Activated T-cell treated with anti-CD3 and anti-CD28 coated beads, Interleukin-2, amount 50 U/mL, for 48 hours (primary cell): ENCODE measurements around the gene KLHL18.
"Not testable (repeated sequence)": the region's sequence is repeated elsewhere in the genome, so short reads cannot be mapped to it uniquely, and the experiment has no call there.

Source experiments
- DNase-seq, 2 experiments: peaks; one replicate each; pipeline ENCODE4 v3.0.0-alpha.2; 2020

The KLHL18 gene

GRCh38 chr3:47282424-47283192 is at the start of gene KLHL18, which contains the start of gene KIF9:
KLHL18 (plus strand) TSS chr3:47282944; CDS start chr3:47282966, 22 bp downstream.
KIF9 (minus strand) TSS chr3:47282799; CDS start chr3:47277374, 5,425 bp downstream.
- peak; percentile 96 for DNase-seq

DNA sequence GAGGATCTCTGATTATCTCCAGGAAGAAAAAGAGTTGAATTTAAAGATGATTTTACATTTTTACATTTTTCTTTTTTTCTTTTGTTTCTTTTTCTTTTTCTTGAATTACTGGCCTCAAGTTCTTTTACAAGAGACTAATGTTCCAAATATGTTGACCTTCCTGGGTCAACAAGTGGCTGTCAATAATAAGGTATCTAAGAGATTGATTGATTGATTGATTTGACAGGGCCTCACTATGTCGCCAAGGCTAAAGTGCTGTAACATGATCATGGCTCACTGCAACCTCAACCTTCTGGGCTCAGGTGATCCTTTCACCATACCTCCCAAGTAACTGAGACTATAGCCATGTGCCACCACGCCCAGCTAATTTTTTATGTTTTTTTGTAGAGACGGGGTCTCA is 44.7 kb upstream of the KLHL18 start:
- DNase-seq: no peak

GRCh38 chr3:47239929-47240328 is 42.8 kb upstream of the KLHL18 start:
- no peak for DNase-seq

GRCh38 chr3:47243419-47244147 is 39.2 kb upstream of the KLHL18 start:
- DNase-seq: no peak

DNA sequence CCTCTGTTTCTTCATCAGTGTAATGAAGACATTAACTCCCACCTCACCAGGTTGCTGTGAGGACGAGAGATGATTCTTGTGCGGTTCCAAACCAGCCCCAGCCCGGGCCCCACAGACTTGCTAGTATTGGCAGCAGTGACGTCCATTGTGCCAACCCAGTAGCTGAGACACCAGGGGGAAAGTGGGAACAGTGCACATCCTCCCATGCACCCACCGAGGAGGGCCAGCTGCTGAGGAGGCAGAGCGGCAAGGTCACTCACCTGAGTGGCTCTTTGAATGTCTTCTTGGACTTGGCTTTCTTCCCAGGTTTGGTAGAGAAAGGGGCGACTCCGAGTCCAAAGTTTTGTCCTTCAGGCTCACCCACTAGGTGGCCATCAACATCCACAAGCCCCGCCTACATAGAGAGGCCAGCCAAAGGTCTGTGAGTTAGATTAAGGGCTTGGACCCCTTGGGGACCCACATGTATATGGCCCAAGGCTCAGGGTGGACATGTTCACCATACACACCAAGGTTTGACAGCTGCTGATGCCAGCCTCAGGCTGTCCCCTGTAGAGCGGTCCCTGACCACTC is 38.1 kb upstream of the KLHL18 start:
- DNase-seq: no peak

GRCh38 chr3:47245271-47245670 is 37.5 kb upstream of the KLHL18 start:
- DNase-seq: no peak

DNA sequence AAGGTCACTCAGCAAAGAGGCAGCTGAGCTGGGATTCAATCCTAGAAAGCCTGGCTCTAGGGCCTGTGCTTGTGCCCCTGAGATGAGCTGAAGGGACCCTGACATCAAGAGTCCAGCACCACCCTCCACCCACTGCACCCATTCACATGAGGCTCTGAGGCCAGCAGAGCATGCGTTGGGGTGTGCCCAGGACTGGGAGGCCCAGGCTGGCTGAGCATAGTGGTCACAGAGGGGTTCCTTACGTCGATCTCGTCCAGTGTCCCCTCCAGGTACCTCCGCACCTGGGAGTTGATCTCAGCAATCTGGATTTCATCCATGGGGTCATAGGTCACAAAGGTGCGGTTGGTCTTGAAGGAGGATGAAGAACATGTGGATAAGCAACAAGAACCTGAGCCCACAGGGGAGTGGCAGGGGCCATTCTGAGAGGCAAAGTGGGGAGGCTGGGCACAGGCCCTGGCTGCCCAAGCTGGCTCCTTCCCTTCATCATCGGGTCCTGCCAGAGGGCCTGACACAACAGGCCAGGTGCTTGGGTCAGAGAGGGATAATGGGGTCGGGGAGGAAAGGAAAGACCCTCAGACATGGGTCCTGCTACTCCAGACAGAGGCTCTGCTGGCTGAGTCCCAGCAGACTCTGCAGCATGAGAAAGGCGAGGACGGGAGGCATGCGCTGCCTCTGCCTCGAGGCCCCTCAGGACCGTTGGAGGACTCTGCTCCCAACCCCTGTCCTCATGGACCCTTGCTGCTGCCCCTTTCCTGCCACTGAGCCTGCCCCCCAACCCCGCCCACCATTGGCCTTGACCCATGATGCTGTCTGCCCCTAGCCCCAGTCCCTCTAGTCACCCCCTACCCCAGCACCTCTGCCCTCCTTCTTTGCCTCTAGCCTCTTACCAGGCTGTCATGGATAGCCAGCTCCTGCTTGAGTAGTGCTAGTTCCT is 35.3 kb upstream of the KLHL18 start:
- no peak for DNase-seq

GRCh38 chr3:47250309-47251060 is 32.3 kb upstream of the KLHL18 start:
- DNase-seq: no peak

- DNase-seq: not testable (repeated sequence)
Measured at GRCh38 chr3:47251085-47251484, 31.7 kb upstream of the KLHL18 start.

- DNase-seq: no peak
Measured at GRCh38 chr3:47251689-47252088, 31.1 kb upstream of the KLHL18 start.

- DNase-seq: not testable (repeated sequence)
Measured at GRCh38 chr3:47256331-47256730, 26.4 kb upstream of the KLHL18 start.

- DNase-seq: no peak
Measured at GRCh38 chr3:47259114-47259513, 23.6 kb upstream of the KLHL18 start.

DNA sequence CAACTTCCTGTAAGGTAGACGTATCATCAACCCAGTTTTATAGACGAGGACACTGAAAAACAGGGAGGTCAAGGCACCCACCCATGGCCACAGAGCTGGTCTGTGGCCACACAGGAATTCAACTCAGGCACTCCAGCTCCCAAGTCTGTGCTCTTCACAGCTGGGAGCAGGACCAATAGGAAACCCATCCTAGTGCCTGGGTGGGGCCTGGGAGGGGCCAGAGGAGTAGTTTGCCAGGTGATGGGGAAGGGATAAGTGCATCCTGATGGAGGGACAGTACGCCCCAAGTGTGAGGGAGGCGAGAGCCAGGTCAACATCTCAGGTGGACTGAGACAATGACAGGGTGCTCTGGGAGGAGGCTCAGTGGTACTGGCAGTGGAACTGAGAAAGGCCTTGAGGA is 22.1 kb upstream of the KLHL18 start:
- no peak for DNase-seq

DNA sequence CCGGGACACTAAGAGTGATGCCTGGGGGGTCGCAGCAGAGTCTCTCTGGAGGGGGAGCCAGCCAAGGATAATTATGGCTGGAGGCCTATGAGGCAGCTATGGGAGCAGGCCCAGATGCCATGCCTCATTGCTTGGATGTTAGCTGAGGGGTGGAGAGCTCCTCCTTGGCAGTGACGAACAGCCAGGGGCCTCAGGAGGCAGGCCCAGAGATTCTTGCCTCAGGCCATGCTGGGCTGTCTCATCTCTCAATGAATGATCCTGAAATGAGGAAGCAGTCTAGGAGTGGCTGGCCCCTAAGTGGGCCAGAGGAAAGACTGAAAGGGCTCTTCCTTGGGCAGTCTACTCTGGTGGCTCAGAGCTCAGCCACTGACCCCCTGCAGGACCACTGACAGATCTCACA is 21.4 kb upstream of the KLHL18 start:
- DNase-seq: no peak

DNA sequence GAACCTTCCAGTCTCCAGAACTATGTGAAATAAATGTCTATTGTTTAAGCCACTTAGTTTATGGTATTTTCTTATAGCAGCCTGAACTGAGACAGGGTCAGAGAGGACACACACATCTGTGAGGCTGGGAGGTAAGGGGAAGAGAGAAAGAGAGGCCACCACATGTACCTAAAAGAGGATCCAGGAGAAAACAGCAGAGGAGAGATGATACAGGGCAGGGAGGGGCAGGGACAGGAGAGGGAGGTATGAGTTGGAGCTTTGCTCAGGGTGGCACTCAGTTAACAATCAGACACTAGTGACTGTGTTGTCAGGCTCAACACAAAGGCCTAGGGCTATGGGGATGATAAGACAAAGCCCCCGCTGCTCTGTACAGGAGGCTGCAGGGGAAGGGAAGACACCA is 17.7 kb upstream of the KLHL18 start:
- no peak for DNase-seq

GRCh38 chr3:47265725-47266428 is 16.9 kb upstream of the KLHL18 start:
- DNase-seq: no peak

DNA sequence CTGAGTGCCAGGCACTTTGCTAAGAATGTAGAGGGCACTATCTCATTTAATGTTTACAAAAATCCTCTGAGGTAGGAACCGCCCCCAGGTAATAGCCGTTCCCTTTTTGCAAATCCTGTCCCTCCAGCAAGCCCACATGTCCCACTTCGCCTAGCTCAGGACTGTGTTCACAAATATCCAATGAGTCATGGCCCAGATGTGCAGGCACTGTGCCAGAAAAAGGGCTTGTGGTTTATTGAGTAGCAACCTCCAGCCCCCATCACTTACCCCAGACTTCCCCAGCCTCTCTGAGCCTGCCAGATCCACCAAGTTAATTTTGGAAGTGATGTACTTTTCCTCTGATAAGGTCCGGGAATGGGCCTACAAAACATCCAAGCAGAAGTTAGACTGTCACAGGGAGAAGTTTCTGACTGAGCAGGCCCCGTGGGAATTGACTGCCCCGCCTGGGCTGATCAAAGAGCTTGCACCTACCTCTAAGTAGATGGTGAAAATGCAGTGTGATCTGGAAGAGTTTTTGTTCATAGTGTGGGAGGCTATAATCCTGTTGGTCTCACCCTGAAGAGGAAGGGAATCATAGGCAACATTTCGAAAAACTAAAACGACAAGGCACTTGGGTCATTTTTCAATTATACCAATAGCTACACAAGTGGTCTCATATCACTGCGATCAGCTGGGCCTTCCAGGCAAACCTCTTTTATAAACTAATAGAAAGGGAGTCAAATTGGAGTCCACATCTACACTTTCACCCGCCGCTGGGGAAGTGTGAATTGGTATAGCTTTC is 15.8 kb upstream of the KLHL18 start:
- DNase-seq: peak; percentile 66 to 70

DNA sequence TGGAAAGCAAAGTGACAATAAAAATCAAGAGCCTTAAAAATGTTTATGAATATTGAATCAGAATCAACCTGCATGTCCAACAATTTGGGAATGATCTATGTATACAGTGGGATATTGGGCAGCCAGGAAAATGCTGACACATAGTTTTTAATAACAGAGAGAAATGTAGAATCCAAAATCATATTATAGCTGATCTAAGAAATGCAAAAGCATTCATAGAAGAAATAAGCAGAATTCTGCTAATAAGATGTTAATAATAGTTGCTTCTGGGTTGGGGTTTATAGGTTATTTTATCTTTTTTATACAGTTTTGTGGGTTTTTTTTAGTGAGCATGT is 15.3 kb upstream of the KLHL18 start:
- DNase-seq: no peak

DNA sequence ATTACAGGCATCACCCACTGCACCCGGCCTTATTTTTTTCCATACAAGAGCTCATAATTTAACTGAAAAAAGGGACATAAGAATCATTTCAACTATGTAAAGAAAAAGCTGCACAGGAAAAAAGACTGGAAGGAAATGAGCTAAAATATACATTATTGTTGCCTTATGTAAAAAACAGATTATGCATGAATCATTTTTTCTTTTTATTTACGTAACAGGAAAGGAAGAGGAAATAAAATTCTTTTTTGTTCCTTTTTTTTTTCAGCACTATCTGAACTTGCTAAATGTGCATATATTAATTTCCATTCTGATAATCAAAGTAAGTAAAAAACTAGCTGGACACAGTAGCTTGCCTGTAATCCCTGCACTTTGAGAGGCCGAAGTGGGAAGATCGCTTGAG is 12.2 kb upstream of the KLHL18 start:
- no peak for DNase-seq

GRCh38 chr3:47273564-47273963 is 9.2 kb upstream of the KLHL18 start:
- DNase-seq: no peak

DNA sequence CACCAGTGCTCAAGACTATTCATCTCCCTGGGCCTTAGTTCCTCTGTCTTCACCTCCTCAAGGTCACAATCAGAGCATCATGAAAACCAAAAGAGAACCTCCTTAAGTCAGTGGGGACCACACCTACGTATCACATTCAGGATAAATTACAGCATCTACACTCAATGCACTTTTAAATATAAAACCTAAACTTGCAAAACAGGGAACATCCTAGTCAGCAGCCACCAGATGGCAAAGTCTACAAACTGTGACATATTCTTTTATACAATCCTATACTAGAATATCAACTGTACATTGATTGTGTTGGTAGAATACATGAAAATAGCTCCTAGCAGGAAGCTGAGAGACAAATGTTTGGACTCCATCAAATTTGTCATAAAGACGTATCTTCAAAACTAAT is 8.1 kb upstream of the KLHL18 start:
- no peak for DNase-seq
